Pancreas (tissue), 10 donors: ENCODE data around the gene CEBPZ. TPM values are rescaled to one million over a fixed set of nuclear protein-coding genes. Genes with fewer than 3 reads are reported as not detected.

ENCODE experiments used
- ATAC-seq, 4 donors: fragments of 200-7000 bp; cut with Tn5 transposase; one replicate each; pipeline versions ENCODE4 v1.8.0 to v1.9.1; 2020; ENCODE audit warnings: mild to moderate bottlenecking in 4 of 4, moderate library complexity in 4 of 4
- DNase-seq, 6 donors: peaks; one replicate each; pipeline ENCODE4 v3.0.0-alpha.2; 2020
- FAIRE-seq: peaks from 2 replicates; lab custom pipeline; 2012; peaks lifted over from hg19 to GRCh38; lab: Jason Lieb, UNC
- H3K27ac ChIP-seq, 4 donors: fragments of 200-600 bp; sonication (generic); 1 replicate in 3 of 4; 2 replicates in 1 of 4; pipeline versions ENCODE4 v1.5.0 to v1.8.0; 2020
- H3K27me3 ChIP-seq, 4 donors: fragments of 200-600 bp; one replicate each; pipeline ENCODE4 v1.8.0; 2021
- H3K36me3 ChIP-seq, 3 donors: fragments of 200-600 bp; sonication (generic) in 1 of 3; one replicate each; pipeline versions ENCODE4 v1.5.0 to v1.8.0; 2020 to 2021
- H3K4me1 ChIP-seq, 3 donors: fragments of 200-600 bp; one replicate each; pipeline ENCODE4 v1.8.0; 2021
- H3K4me3 ChIP-seq, 4 donors: fragments of 200-600 bp; sonication (generic) in 2 of 4; one replicate each; pipeline versions ENCODE4 v1.5.0 to v1.8.0; 2020 to 2021
- H3K9me3 ChIP-seq, 4 donors: fragments of 200-600 bp; one replicate each; pipeline ENCODE4 v1.8.0; 2021
- CTCF ChIP-seq, 4 donors: fragments of 200-600 bp; sonication (generic) in 3 of 4; IDR thresholded peaks; one replicate each; pipeline versions ENCODE4 v1.5.0 to v1.8.0; 2021; ENCODE audit warnings: antibody characterized with exemption in 4 of 4
- WGBS, 2 donors: extraction: QIAGEN DNeasy Blood & Tissue Kit; methylation state at CpG; one replicate each; pipeline ENCODE4 v1.1.7; 2013; 5-methylcytosine and 5-hydroxymethylcytosine counted together
- intact Hi-C, 3 donors: fragments of 100-400 bp; cut with DNase I; formaldehyde crosslinking; loops; one replicate each; pipeline versions ENCODE4 v1.11.1 to v1.14.2; 2022
- polyA plus RNA-seq, 2 donors: library from polyadenylated mRNA; stranded (reverse); fragments of 200-250 nt; gene quantifications; one replicate each; pipeline ENCODE4 v1.2.3, GENCODE V29; 2013
- total RNA-seq, 6 donors: library from RNA; stranded (reverse); fragmentation: NEBNext Ultra II Directional in 4 of 6; extraction: Animal tissue kit (Norgen Biotek cat#: 25700) in 4 of 6; gene quantifications; one replicate each; pipeline versions ENCODE4 v1.2.1 to v1.2.4, GENCODE V29; 2021 to 2023
- donor health status: healthy with polysubstance abuse.
- donor health status: DM: no; HTN: no; CAD: no; lungs with moderate emphysema.
- donor health status: DM: no; HTN: no; CAD: no.
- donor health status: control.
- donor health status: control.
- donor health status: Bipolar disorder and iron deficiency.
- donor health status: DM: yes; HTN: yes; CAD: no.
- donor health status: DM: no; HTN: no; CAD: no.
- donor health status: DM: no; HTN: no; CAD: no.
- donor health status: DM: yes; HTN: yes; CAD: no.

Gene CEBPZ
- total and polyA plus RNA-seq, 8 donors, result 20.6 to 41.4 (median 29.5) TPM

GRCh38 chr2:37168217-37168981, 63.0 kb downstream of the CEBPZ start:
- Histone ChIP-seq H3K27me3 (no peaks in the 10 kb centered on the region), H3K27ac (no peak overlapping the region), H3K9me3 (no peaks in the 10 kb centered on the region), H3K36me3 (no peaks in the 10 kb centered on the region), H3K4me1 (no peaks in the 10 kb centered on the region), H3K4me3 (no peak overlapping the region)
- TF ChIP-seq CTCF (IDR thresholded peaks at IDR 0.05), result peak; percentile 16 to 66 (median 36)
- intact Hi-C loops, result no loop called here
- no peak for FAIRE-seq
- peak in 1 of 6 donors; percentile 34 for DNase-seq
- WGBS, 2 donors, result 39 to 46% methylated on average over 17 of the region's 17 CpGs
- ATAC-seq, result peak; percentile 71 to 93 (median 87)

- WGBS, 2 donors, result 74 to 77% methylated on average over 3 of the region's 3 CpGs
- intact Hi-C loops, result no loop called here
- Histone ChIP-seq H3K27me3 (no peaks in the 10 kb centered on the region), H3K4me1 (no peaks in the 10 kb centered on the region), H3K4me3 (no peak overlapping the region), H3K27ac (no peak overlapping the region), H3K9me3 (no peaks in the 10 kb centered on the region), H3K36me3 (no peaks in the 10 kb centered on the region)
- DNase-seq, result no peak
- TF ChIP-seq CTCF (IDR thresholded peaks at IDR 0.05), result no peak
- peak in 3 of 4 donors; percentile 51 to 90 (median 73) for ATAC-seq
- FAIRE-seq, result peak; percentile 65
These were observed 63.7 kb downstream of the CEBPZ start for GRCh38 chr2:37167636-37168180.

- Histone ChIP-seq H3K4me1 (no peaks in the 10 kb centered on the region), H3K36me3 (no peaks in the 10 kb centered on the region), H3K27ac (no peak overlapping the region), H3K4me3 (no peak overlapping the region), H3K9me3 (no peaks in the 10 kb centered on the region), H3K27me3 (no peaks in the 10 kb centered on the region)
- TF ChIP-seq CTCF (IDR thresholded peaks at IDR 0.05), result no peak
- DNase-seq, result no peak
- WGBS, 2 donors, result 65 to 83% methylated on average over 1 of the region's 1 CpG
- intact Hi-C loops, result no loop called here
- ATAC-seq, result no peak
- FAIRE-seq, result no peak
These were observed 66.6 kb downstream of the CEBPZ start for GRCh38 chr2:37164757-37165156.

- H3K9me3 ChIP-seq, result no peaks in the 10 kb centered on the region
- peaks cover 0 to 8% (median 8%) of the 10 kb centered on the region in 3 donors for H3K4me1 ChIP-seq
- no peak for TF ChIP-seq CTCF (IDR thresholded peaks at IDR 0.05)
- FAIRE-seq (no peak), ATAC-seq (peak; percentile 92 to 96 (median 93)), DNase-seq (peak; percentile 81 to 92 (median 84))
- H3K36me3 ChIP-seq, result no peaks in the 10 kb centered on the region
- H3K4me3 ChIP-seq, result peak within 1 kb of the TSS; percentile 59 to 92 (median 90)
- peak within 1 kb of the TSS; percentile 56 to 89 (median 77) for H3K27ac ChIP-seq
- no peaks in the 10 kb centered on the region for H3K27me3 ChIP-seq
- intact Hi-C loops, result no loop called here
- 8 to 9% methylated on average over 44 to 55 of the region's 55 CpGs for WGBS, 2 donors
These were observed 74.3 kb downstream of the CEBPZ start, which contains the start of gene EIF2AK2 for GRCh38 chr2:37156857-37157714. EIF2AK2 (minus strand) TSS chr2:37156980; CDS start chr2:37147806, 9,174 bp downstream.
